Muscle of back (tissue), 11 donors: Measurements from ENCODE around the gene LMO3. TPM values are rescaled to one million over a fixed set of nuclear protein-coding genes. Genes with fewer than 3 reads are reported as not detected.

Source experiments
- DNase-seq, 3 donors: peaks; one replicate each; pipeline versions ENCODE4 v3.0.0 to v3.0.0-alpha.2; 2013
- polyA plus RNA-seq, 10 donors: library from polyadenylated mRNA; unstranded; fragments of 120-200 nt; gene quantifications; one replicate each; pipeline ENCODE4 v1.2.1, GENCODE V29; 2013; ENCODE audit not compliant: insufficient read length in 10 of 10

LMO3 gene
- polyA plus RNA-seq, 10 donors = 0.61 to 4.0 (median 1.5) TPM

DNA sequence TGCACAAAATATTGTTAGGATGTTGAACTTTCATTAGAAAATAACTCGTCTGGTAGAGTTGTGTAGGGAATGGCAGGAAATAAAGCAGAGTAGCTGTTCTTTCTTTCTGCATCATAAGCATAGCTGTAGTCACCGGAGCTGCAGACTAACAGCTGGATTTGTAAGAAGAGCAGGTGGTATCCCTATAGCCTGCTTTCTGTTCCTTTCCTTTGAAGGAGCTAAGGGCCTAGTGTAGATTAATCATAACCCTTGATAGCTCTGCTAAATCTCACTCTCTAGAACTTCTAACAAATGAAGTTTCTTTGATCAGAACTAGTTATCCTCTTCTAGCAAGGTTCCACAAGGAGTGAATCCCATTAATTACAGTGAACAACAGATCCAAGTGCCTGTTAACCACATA lies 3.5 kb downstream of the LMO3 start:
- no peak for DNase-seq

DNA sequence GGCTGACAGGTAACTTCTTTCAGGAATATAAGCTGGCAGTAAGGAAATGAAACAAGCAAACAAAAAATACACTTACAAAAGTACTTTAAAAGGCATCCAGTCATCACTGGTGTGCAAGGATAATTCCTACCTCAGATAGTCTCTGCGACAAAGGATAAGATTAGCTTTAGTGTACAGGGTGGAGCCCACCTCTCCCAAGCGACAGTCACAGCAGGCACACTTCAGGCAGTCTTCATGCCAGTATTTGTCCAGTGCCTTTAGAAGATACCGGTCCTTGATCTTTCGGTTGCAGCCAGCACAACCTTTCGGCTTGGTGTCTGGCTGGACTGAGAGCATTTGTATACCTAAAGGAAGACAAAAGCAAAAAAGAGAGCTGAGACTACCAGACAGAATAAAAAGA lies 5.4 kb downstream of the LMO3 start:
- DNase-seq = no peak

DNA sequence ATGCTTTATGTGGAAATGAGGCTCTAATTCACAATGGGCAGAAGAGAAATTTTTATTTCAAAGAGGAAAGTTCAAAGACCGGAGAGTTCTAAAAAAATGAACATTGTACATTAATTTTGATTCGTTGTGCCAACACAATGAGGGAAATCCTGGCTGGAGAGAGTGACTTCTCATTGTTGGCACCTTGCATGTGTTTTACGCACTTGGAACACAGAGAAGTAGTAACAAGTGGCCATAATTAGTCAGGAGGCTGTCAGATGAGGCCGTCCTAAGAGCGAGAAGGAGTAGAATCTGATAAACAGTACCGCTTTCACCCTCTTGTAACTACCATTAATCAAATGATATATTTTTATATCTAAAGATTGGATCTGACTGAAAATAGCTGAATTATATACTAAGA lies 6.9 kb downstream of the LMO3 start:
- DNase-seq = no peak

DNA sequence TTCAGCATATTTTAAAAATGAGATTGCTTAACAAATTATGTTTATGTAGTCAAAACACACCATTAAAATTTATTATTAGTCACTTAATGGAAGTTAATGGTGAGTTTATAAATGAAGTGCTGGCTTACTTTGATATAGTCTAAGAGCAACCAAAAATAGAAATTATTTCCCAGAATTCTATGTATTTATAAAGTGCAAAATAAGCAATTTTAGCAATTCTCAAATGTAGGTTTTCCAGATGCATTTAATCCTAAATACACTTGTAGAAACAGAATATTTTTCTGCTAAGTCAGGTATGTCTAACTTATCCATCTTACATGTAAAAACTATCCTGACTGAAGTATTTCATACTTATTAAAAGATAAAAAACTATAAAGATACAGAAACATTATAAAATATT lies 11.2 kb downstream of the LMO3 start:
- no peak for DNase-seq

DNA sequence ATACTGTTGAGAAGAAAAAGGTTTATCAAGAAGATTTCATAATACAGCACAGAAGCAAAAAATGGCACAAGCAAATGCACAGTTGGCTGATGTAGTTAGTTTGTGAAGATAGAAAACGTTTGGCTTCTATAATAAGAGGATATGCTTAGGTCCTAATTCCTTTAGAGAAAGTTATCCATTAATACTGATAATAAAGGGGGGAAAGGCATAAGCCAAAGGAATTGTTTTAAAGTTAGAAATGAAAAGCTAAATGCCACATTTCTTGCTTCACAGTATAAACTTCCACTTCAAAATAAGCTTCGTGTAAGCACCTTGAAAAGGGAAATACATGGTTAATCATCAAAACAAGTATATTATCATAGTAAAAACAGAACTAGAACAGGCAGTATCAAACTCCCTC lies 12.4 kb downstream of the LMO3 start:
- no peak for DNase-seq

DNA sequence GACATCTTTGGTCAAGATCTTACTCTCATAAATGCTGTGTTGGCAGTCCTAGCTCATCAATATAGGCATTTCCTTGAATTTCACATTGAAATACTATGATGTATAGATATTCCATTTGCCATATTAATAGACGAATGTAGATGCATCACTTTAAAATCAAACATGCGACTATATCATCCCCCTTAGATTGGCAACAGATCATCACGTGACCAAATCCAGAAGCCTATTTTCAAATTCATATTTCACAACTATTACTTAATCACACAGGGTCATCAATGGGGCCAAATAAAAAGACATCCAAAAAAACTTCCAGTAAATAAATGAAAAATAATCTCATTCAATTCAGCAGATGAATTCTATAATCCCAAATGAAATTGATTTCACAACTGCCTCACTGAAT lies 15.3 kb downstream of the LMO3 start:
- no peak for DNase-seq

DNA sequence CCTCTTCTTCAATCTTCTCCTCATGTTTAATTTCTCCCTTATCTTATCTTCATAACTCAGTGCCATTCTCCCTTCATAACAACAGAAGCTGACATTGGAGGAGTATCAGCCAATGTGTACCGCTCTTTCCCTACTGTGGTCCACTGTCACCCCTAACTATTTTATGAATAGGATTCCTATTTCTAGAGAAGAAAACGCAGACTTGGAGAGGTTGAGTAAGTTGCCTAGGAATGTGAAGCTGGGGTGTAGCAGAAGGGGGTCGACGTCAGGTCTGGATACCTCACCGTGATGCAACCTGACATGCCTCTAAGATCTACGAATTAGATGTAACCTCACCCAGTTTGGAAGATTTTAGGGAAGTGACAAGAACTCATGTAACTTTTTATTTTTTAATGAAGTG lies 17.1 kb downstream of the LMO3 start:
- DNase-seq = no peak

DNA sequence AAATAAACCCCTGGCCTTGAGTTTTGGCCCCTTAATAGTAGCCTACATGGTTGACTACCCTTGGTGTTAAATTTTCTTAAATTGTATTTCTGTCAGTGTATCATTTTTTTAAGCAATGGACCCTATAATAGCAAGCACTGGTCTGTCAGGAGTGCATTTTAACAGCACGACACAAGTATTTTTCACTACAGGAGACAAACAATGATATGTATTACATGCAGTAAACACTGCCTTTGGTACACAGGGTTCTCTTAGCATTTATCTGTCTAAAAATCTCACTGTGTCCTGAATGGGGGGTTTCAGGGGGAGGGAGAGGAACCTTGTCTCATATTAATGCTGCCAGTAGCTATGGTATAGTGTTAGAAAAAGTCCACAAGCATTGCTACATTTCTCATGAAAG lies 18.4 kb downstream of the LMO3 start:
- DNase-seq = no peak

DNA sequence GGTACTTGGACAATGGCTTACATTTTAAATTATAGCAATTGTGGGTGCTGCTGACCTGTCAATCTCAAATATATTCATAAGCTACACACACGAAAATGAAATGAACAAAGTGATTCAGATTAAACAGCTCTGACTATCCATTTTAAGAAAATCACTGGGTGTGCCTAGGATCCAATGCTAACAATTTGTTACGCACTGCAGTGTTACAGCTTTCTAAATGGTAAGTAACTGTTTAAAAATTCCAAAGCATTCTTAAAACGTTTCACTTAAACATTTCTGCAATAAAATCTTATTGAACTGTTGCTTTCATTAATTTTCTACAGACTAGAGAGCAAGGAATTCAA lies 18.9 kb downstream of the LMO3 start:
- no peak for DNase-seq

DNA sequence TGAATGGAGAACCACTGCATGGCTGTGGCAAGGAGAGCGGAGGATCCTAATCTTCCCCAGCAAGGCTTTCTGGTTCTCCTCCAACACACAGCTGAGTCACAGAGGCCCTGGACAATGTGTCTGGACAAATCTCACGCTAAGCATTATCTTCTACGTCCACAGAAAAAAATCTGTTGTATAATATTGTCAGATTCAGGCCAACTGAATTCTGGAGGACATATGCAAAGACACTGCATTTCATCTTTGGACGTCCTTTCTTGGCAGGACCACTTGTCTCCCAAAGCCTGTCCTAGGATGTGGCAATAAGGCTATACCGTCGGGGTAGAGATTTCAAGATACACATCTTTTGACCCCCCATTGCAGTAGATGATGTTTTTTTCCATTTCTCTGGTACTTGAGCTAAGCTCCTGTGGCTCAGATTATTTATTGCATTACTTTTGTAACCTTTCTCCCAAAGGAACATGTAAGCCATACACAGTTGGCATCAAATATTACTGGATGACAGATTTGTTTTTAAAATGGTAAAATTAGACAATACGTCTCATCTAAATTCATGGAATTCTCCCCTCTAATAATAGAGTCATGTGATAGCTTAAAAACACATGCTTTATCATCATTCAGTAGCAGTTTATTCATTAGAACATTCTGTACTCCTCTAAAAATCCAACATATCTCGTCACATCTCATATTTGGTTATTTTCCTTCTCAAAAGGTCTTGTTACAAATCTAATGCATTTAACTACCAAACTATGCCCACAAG lies 19.4 kb downstream of the LMO3 start:
- DNase-seq = no peak

DNA sequence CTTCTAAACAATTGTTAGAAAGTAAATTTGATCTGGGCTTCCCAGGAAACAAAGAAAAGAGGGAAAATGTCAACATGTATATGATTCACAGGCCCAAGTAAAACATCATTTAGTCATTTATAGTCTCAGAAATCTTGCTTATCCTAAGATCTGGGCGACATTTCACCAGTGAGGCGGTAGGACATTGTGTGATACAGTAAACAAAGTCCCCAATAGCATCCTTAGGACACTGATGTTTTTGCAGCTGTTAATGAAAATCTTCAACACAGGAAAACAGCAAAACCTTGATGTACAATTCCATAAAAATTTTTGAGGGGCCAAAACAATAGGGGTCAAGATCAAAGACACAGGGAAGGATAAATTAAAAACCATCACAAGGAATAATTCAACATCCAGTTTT lies 20.2 kb downstream of the LMO3 start:
- no peak for DNase-seq

DNA sequence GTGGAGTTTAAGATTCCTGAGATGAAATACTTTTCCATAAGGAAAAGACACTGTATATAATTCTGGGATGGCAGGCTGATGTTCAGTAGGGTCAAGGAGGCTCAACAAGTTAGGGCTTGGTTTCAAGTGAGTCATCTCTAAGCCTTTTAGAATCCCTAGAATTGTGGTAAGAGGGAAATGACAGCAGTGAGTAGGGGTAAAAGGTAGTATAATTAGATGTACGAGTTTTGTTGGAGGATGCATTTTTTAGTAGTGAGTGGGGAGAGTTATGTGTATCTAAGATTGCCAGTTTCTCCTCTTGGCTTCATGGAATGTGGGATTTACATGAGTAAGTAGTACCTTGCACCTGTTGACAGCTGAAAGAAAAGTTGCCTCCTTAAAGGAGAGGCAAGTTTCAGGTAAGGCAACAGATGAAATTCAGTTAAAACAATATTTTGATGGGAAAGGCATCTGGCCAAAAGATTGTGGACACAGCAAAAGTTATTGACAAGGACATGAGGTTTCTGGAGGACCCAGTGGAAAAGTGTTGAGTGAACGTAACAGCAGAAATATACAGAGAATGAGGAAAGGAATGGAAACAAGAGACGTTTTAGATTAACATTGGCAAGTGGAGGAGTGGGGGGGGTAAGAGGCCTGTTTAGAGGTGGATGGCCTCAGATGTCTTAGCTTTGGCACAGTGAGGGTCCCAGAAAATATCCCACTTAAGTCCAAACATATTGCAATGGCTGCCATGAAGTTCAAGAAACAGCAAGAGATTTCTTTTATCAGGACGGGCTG lies 21.8 kb downstream of the LMO3 start:
- peak in 1 of 3 donors; percentile 11 for DNase-seq

DNA sequence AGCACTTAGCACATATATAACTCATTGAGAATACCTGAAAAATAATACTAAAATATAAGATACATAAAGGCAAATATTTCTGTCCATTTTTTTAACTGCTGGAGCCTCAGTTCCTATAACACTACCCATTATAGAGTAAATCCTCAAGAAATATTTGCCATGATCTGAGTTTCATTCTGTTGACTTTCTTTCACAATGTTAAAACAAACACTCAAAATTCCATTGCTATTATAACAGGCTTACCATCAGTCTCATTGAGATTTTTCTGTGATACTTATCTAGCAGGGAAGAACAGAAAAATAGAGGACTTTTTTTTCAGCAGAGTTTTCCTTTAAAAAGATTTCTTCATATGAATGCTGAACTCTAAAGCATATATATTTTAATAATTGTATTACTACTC lies 24.5 kb downstream of the LMO3 start:
- no peak for DNase-seq

DNA sequence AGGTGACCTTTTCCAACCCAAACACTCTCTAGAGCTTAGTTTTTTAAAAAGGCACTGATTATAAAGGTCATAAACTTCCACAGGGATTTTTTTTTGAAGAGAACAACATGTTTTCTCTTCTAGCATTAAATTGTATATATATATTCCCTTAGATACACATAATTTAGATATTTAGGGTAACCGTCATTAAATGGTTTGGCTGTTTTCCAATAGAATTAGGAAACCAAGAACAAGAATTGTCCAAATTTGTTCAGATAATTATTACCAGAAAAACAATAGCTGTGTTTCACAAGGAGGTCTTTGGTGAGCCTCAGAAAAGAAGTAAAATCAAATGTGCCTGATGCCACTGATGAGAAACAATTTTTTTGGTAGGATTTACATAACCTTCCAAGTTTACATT lies 26.9 kb downstream of the LMO3 start:
- no peak for DNase-seq

DNA sequence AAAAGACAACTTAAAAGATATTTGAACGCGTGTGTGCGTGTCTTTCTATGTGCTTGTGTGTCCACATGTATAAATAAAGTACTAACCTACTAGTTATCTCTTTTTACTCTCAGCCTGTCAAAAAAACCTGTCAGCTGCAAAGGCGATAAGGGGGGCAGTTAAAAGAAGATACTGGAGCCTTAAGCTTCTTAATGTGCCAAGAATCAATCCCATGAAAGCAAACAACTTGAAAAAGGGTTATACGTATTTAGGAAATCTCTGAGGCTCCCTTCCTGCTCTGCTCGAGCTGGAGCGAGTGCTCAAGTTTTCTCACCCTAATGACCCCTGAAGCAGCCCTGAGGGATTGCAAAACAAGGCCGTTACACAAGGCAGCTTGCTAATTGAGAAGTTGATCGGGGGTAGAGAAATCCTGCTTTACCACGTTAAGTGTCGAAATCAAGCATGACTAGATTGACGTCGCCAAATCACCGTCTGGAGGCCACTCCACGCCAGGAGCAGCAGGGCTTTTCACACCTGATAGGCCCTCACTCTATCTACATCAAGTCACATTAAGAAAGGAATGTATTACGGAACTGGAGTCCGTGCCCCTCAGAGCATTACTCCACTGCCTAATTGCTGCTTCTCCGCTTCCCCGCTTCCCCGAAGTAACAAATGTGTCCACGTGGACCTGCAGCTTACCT lies 32.4 kb downstream of the LMO3 start:
- peak in 1 of 3 donors; percentile 13 for DNase-seq

DNA sequence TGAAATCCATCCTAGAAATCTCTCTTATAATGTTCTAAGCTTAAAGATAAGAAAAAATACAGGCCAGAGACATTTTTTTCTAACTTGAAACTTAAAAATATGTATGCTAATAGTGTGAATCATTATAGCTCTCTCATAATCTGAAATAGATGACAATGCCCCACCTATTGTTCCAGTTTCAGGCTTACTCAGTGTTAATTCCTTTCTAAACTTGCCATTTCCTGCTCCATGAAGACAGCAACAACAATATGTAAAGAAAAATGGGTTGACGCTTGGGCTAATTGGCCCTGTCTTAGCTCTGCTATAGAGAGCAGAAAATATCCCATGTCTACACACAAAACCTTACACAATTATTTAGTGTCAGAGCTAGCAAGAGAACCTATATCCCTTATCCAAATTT lies 37.1 kb downstream of the LMO3 start:
- DNase-seq = no peak

DNA sequence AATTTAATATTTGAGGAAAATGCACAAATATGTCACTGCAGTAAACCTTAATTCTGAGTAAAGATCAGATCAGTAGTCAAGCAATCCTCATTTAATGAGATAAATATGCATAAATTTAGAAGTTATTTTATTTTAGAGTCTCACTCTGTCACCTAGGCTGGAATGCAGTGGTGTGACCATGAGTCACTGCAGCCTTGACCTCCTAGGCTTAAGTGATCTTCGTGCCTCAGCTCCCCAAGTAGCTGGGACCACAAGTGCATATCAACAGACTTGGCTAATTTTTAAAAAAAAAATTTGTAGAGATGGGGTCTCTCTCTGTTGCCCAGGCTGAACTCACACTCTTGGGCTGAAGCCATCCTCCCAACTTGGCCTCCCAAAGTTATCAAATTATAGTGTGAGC lies 41.3 kb downstream of the LMO3 start:
- no peak for DNase-seq

DNA sequence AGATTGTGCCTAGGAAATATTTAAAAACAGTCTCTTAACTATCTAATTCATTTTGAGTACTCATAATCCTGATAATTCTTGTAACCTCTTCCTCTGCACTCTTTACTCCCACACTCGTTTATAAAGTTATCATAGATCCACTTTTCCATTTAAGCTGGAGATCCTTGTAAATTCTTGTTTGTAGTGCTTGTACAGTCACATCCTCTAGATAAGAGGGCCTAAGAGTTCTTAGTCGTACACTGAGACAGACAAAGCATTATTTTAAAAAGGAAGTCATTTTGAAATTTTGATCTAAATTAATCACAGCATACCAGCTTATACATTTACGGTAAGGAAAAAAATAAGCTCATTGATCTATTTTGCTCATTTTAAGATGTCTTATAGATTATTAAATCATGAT lies 42.5 kb downstream of the LMO3 start:
- DNase-seq = no peak

DNA sequence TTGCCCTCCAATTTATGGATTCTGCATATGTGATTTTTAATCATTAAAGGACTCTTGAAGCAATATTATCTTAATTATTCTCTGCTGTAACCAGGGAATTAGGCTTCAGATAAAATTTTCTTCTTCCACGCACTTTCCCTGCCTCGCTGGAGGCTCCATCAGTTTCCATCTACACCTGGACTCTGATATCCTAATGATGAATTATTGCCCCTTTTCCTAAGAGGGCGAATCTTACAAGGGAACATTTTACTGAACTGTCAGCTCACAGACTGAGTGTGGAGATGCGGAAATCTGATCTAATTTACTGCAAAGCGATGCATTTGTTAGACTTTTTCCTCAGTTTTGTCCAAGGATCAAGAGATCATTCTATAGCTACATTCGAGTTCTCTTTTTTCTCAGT lies 43.0 kb downstream of the LMO3 start:
- no peak for DNase-seq

DNA sequence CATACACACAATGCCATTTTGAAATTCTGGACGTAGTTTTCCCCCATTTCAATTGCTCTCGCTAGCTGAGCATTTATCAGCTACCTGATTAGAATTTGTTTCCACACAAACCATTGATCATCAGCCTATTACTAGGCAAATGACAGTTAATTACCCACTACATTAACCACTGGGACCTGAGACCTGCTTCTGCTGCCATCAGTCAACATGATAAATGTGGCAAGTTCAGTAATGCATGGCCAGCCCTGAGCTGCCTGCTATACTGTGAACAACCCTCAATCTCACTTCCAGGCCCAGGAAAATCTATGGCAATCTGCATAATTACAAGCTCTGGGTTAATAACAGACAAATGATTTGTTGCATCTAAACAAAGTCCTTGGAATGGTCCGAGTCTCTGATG lies 43.5 kb downstream of the LMO3 start:
- no peak for DNase-seq

DNA sequence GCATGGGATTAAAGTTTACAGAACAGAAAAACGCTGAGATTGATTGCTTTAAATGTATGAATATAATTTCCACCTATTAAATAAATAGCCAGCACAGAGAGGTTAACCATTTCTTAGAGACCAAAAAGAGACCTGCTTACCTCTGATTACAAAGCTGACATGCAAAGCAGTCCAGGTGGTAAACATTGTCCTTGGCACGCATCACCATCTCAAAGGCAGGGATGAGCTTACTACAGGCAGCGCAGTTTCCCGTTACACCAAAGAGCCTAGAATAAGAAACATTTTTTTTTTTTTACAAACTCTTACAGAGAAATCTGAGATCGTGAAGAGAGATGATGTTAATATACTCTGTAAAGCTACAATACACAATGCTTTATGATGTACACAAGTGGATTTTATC lies 45.7 kb downstream of the LMO3 start:
- DNase-seq = no peak

DNA sequence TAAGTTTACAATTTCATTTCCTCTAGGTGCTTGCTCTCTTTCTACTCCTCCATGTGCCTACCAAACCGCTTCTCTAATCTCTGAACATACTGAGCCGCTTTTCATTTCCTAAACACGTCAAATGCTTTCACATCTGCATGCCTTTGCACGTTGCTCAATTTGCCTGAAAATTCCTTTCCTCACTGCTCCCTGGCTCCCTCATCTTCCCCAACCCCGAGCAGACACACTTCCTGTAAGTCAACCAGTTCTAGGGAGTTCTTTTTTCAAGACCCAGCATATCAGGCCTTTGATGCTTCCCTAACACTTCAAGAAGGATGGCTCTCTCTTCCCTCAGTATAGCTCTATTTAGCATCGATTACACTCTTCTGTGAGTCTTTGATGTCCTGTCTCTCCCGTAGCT lies 50.3 kb downstream of the LMO3 start:
- DNase-seq = no peak

DNA sequence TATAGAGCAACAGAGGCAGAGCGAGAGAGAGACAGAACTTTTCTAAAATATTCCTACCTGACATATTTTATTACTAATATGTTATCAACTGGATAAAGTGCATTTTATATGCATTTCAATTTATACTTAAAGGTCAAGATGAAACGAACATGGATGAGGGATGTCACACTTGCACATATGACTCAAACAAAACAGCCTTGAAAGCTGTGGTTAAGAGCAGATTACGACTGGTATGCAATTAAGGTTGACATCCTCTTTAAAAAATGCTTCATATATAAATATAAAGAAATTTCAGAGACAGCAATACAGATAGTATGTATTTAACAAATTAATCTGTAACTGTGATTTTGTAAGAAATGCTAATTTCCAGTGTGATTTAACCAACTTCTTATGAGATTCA lies 52.5 kb downstream of the LMO3 start:
- no peak for DNase-seq
